COLO668 (cell line): Measurements from ENCODE around the gene FADS3.

Source experiments
- DNase-seq: peaks from one replicate; lab custom pipeline; 2025; ENCODE audit not compliant: unreplicated experiment; lab: John Stamatoyannopoulos, UW

Gene FADS3

GRCh38 chr11:61913699-61914395 is 22.5 kb upstream of the FADS3 start:
- no peak for DNase-seq

- DNase-seq = no peak
Observed at GRCh38 chr11:61912991-61913698, 21.8 kb upstream of the FADS3 start.

- DNase-seq = no peak
Observed at GRCh38 chr11:61912530-61912898, 21.2 kb upstream of the FADS3 start.

GRCh38 chr11:61911701-61912529 is 20.6 kb upstream of the FADS3 start:
- no peak for DNase-seq

GRCh38 chr11:61911128-61911700 is 19.9 kb upstream of the FADS3 start:
- no peak for DNase-seq

- no peak for DNase-seq
Observed at GRCh38 chr11:61910187-61911127, 19.1 kb upstream of the FADS3 start.

GRCh38 chr11:61908730-61909316 is 17.5 kb upstream of the FADS3 start:
- DNase-seq = no peak

- no peak for DNase-seq
Observed at GRCh38 chr11:61907871-61908729, 16.8 kb upstream of the FADS3 start.

GRCh38 chr11:61907282-61907681 is 15.9 kb upstream of the FADS3 start:
- DNase-seq = no peak

GRCh38 chr11:61906522-61906909 is 15.2 kb upstream of the FADS3 start:
- DNase-seq = no peak

- no peak for DNase-seq
Observed at GRCh38 chr11:61905801-61906521, 14.6 kb upstream of the FADS3 start.

- no peak for DNase-seq
Observed at GRCh38 chr11:61905067-61905696, 13.8 kb upstream of the FADS3 start.

- DNase-seq = no peak
Observed at GRCh38 chr11:61904539-61905048, 13.2 kb upstream of the FADS3 start.

GRCh38 chr11:61903845-61904244 is 12.5 kb upstream of the FADS3 start:
- no peak for DNase-seq

- no peak for DNase-seq
Observed at GRCh38 chr11:61902313-61902712, 11.0 kb upstream of the FADS3 start.

- no peak for DNase-seq
Observed at GRCh38 chr11:61901397-61901796, 10.1 kb upstream of the FADS3 start.

GRCh38 chr11:61900251-61900650 is 8.9 kb upstream of the FADS3 start:
- DNase-seq = no peak
